ENCODE data around the gene KRTAP3-3.
"Not testable (repeated sequence)": the region's sequence is repeated elsewhere in the genome, so short reads cannot be mapped to it uniquely, and the experiment has no call there.

Gene KRTAP3-3

DNA sequence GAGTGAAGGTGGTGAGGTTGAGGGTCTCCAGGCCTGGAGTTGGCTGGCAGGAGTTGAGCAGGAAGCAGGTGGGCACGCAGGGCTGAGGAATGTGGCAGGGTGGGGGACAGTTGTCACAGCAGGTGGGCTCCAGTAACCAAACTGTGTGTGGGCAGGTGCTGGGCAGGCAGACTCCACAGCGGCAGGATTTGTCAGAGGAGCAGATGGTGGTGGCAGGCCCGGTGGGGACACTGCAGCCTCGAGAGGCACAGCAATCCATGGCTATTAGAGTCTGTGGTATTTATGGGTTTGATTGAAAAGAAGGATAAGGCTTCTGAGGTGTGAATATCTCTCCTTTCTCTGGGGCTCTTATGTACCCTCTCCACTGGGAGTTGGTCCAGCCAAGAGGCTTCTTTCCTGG, at the start of gene KRTAP3-3:
KRTAP3-3 (minus strand) TSS at position 326 of the 400 bp plus-strand sequence; CDS start at position 259, 67 bp downstream.
- DNase-seq: no peak

DNA sequence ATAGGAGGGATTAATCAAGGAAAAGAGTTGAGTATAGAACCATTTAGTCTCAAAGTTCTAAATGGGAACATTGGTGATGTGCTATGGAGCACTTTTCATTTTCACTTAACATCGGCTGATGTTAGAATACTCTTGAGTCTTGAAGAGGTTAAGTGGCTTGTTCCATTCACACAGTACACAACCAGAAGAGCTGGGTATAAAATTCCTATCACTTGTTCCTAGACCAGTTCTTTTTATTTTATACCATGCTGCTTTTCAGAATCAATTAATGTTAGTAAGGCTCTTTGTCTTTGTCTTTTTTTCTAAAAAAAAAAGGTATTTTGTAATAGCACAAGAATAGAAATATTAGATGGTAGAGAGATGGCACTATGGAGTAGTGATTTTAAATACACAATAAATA, 49.0 kb upstream of the KRTAP3-3 start:
- no peak for DNase-seq

DNA sequence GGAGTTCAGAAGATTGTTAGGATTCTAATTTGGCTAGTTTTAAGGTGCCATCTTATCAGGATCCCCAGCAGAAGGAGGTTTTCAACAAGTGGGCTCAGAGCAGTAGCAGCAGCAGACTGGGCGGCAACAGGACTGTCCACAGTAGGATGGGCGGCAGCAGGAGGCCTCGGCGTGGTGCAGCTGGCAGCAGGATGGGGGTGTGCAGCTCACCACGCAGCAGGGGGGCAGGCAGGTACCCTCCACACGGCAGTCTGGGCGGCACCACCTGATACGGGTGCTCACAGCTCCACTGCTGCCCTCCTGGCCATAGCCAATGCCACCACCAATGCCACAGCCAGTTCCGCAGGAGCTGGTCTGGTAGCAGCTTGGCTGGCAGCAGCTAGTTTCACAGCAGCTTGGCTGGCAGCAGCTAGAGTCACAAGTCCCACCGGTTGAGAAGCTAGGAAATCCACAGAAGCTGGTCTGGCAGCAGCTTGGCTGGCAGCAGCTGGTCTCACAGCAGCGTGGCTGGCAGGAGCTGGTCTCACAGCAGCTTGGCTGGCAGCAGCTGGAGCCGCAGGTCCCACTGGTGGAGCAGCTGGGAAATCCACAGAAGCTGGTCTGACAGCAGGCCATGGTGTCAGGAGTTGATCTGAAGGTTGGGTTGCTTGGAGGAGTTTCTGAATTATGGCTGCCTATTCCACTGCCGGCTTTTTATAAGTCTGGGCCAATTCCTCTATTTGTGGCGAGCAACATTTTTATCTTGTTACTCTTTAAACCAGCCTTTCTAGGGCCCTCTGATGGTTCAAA, 47.0 kb upstream of the KRTAP3-3 start, which contains the start of gene KRTAP1-1:
KRTAP1-1 (minus strand) TSS at position 668 of the 789 bp plus-strand sequence; CDS start at position 615, 53 bp downstream.
- DNase-seq: not testable (repeated sequence)

DNA sequence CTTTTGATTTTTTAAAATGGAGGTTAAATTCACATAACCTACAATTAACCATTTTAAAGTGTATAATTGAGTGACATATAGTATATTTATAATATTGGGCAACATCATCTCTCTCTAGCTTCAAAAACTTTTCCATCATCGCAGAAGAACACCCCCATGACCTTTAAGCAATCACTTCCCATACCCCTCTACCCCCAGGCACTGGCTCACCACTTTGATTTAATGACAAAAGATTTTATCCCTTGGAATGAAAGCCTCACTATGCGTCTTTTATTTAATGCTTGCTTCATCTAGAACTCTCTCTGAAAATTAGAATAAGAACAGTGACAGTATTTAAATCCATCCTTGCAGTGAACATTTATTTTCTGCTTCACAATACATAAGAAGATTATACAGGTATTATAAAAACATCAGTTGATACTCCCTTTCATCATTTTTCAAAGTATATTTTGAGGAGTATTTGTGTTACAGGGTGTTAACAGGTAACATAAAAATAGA, 43.9 kb upstream of the KRTAP3-3 start:
- DNase-seq: no peak

DNA sequence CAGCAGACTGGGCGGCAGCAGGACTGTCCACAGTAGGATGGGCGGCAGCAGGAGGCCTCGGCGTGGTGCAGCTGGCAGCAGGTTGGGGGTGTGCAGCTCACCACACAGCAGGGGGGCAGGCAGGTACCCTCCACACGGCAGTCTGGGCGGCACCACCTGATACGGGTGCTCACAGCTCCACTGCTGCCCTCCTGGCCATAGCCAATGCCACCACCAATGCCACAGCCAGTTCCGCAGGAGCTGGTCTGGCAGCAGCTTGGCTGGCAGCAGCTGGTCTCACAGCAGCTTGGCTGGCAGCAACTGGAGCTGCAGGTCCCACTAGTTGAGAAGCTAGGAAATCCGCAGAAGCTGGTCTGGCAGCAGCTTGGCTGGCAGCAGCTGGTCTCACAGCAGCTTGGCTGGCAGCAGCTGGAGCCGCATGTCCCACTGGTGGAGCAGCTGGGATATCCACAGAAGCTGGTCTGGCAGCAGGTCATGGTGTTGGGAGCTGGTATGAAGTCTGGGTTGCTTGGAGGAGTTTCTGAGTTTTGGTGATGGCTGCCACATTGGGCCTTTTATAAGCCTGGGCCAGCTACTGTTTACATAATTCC, 40.5 kb upstream of the KRTAP3-3 start, which contains the start of gene KRTAP1-3:
KRTAP1-3 (minus strand) TSS at position 529 of the 590 bp plus-strand sequence; CDS start at position 476, 53 bp downstream.
- not testable (repeated sequence) for DNase-seq

DNA sequence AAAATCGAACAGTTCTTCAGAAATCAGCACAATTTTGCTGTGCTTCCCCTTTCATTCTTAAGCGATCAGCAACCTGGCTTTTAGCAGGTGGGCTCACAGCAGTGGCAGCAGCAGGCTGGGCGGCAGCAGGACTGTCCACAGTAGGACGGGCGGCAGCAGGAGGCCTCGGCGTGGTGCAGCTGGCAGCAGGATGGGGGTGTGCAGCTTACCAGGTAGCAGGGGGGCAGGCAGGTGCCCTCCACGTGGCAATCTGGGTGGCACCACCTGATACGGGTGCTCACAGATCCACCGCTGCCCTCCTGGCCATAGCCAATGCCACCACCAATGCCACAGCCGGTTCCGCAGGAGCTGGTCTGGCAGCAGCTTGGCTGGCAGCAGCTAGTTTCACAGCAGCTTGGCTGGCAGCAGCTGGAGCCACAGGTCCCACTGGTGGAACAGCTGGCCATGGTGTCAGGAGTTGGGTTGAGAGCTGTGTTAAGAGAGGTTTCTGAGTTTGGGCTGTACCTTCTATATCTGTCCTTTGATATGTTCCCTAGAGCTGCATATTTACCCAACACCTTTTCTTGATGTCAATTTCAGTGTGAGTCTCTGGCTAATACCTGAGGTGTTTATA, 35.8 kb upstream of the KRTAP3-3 start, which contains the start of gene KRTAP1-4:
KRTAP1-4 (minus strand) TSS at position 563 of the 613 bp plus-strand sequence; CDS start at position 446, 117 bp downstream.
- DNase-seq: no peak

DNA sequence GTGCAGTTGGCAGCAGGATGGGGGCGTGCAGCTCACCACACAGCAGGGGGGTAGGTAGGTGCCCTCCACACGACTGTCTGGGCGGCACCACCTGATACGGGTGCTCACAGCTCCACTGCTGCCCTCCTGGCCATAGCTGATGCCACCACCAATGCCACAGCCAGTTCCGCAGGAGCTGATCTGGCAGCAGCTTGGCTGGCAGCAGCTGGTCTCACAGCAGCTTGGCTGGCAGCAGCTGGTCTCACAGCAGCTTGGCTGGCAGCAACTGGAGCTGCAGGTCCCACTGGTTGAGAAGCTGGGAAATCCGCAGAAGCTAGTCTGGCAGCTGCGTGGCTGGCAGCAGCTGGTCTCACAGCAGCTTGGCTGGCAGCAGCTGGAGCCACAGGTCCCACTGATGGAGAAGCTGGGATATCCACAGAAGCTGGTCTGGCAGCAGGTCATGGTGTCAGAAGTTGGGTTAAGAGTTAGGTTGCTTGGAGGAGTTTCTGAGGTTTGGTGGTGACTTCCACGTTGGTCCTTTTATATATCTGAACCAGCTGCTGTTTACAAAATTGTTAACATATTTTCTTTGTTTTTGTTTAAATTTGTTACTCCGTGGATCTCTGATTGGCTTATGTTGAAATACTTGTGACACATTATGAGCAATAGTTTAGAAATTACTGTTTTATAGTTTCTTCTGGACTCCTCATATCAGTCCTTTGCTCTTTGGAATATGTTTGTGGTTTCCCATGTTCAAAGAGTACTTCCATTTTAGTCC, 32.9 kb upstream of the KRTAP3-3 start, which contains the start of gene KRTAP1-5:
KRTAP1-5 (minus strand) TSS at position 494 of the 757 bp plus-strand sequence; CDS start at position 441, 53 bp downstream.
- no peak for DNase-seq

DNA sequence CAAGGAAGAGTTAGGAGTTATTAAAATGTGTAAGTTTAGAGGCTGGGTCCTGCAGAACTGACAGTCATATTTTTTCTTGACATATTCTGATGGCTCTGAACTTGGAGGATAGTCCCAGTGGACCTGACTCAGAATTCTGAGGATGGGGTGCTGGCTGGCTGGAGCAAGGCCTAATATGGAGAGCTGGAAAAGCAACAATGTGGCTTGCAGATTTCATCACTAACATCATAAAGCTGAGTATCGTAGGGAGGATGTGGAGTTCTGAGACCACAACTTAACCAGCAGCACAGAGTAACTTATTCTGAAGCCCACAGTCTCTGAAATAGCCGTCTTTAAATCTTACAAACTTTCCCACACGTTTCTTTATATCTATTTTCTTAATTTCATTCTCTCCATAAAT, 30.7 kb upstream of the KRTAP3-3 start:
- no peak for DNase-seq

DNA sequence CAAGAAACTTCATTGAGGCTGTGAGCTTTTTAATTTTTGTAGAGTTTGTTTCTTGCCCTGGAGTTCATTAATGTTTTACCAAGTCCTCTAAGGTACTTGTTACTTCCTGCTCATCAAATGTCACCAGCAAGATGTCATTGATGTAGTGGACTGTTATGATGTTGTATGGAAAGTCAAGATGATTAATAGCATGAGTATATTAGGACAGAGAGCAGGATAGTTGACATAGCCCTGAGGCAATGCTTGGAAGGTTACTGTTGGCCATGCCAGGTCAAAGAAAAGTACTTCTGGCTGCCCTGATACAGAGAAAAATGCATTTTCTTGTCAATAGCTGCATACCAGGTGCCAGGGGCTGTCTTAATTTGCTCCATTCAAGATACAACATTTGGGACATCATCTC, 26.4 kb upstream of the KRTAP3-3 start:
- no peak for DNase-seq

DNA sequence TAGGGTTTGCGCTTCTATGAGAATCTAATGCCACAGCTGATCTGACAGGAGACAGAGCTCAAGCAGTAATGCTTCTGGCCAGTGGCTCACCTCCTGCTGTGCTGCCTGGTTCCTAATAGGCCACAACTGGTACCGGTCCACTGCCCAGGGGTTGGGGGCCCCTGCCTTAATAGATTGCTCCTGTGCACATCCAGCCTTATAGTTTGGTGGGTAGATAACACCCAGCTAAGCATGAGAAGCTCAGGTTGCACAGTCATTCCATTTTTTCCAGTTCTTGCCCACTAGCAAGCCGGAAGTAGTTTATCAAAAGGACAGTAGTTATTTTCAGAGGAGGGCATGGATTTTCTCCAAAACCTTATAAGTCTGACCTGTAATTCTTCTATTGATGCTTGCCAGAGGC, 25.5 kb upstream of the KRTAP3-3 start:
- no peak for DNase-seq

DNA sequence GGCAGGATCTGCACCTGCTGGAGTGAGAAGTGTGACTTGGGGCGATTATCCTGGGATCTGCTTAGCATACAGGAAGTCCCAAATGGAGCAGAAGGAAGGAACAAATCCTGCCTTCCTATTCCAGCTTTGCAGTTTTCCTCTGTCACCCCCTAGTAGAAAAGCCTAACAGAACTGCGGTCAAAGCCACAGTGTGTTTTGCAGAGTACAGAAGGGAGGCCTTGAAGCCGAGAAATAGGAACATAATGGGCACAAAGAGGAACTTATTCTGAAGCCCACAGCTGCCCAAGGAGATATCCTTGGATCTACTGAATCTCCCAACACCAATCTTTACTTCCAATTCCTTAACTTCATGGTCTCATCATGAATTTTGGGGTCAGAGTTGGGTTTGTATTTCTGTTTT, 24.6 kb upstream of the KRTAP3-3 start:
- DNase-seq: no peak

DNA sequence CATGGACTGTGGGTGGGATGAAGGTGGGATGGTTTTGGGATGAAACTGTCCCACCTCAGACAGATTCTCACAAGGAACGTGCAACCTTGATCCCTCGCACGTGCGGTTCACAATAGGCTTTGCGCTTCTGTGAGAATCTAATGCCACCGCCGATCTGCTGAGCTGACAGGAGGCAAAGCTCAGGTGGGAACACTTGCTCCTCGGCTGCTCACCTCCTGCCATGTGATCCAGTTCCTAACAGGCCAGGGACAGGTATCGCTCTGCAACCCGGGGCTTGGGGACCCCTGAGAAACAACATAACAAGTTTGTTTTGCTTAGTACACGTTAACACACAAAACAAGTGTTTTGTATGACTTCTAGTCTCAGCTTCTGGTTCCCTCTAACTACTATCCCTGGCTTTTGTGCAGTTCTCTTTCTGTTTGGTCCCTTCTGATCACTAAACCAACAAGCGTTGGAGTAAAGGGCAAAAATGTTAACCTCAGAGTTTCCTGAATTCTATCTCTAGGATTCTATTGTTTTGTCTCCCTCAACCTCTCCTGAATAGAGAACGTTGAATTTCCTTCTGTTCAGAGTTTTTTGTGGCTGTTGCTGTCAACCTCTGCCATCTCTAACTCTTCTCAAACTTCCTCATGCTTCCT, 22.7 kb upstream of the KRTAP3-3 start:
- DNase-seq: no peak

DNA sequence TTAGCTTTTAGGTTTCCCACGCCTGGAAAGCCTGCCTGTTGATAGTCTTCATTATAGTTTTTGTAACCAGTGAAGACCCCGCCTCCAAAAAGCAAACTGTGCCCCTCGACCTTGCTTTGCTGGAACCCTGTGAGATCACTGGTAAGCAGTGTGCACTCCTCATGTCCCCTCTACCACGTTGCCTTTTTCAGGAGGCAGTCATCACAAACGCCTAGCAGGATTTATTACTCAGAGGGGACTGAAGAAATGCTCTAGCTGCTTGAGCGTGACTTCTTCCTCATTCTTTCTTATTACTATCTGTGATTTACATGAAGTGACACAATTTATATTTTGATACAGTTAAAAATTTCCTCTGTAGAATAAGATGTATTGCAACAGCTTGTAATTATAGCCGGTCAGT, 21.5 kb upstream of the KRTAP3-3 start:
- no peak for DNase-seq

DNA sequence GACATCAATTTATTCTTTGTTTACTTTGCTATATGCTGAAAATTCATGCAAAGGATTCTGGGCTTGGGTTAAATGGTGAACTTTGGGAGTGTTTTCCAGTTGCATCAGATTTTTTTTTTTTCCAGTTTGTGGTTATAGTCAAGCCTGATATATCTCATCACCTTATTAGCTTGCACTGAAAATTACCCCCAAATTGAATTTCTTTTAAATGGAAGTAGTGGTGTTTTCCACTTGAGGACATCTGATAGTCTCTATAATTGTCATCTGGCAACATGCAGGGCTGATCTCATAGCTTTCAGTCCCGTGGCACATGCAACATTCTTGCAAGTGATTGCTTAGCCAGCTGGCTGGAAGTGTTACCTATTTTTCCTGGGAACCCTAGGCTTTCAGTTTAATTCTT, 19.6 kb upstream of the KRTAP3-3 start:
- DNase-seq: no peak

DNA sequence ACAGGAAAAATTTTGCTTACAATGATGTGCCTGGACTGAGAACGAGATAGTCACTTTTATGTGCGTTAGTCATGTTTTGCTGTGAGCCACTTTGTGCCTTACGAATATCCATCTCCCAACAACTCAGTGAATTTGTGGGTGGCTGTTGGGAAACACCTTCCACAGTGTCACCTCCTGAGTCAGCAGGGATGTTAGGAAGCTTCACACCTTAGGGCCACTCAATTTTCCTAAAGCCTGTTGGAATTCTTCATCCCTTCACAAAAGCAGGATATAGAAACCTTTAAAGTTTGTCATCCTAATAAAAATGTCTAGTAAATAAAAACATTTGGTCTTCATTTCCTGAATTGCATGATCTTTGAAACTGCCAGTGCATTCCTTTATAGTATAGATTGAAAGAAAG, 19.2 kb upstream of the KRTAP3-3 start:
- no peak for DNase-seq

DNA sequence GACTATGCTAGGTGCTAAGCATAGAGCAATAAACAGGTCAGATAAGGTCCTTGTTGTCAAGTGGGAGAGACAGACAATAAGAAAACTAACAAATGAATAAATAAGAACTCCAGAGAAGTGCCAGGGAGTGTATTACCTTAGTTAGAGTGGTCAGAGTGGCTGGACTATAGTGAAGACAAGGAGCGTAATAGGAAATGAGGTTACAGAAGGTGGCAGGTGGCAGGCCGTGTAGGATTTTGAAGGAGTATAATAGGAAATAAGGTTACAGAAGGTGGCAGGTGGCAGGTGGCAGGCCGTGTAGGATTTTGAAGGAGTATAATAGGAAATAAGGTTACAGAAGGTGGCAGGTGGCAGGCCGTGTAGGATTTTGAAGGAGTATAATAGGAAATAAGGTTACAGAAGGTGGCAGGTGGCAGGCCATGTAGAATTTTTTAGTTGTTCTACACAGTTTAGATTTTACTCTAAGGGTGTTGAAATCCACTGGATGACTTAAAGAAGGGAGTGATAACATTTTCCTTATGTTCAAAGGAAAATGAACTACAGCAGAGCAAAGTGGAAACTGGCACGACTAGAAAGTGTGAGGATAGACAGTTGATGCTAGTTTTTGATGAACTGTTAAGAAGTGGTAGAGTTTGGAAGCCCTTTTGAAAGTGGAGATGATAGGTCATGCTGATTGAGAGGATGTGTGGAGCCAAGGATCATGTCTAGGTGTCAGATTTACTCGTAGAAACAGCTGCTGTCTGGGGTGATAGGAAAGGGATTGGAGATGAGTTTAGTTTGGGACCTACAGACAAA, 18.6 kb upstream of the KRTAP3-3 start:
- no peak for DNase-seq

DNA sequence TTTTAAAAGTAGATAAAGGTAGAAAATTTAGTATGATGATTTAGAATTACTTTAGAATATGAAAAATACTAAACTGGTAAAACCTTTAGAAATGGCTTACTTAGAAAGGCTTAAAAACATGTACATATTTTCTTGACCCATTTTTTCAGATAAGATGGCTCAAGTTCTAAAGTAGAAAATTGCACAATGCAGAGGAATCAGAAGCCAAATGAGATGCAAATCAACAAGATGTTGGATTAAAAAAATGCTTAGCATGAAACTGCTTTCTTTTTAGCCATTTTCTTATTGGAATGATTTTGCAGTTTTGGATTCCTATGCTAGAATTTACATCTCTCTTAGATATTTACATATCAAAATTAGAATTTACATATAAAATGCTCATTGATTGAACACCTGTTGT, 16.5 kb upstream of the KRTAP3-3 start:
- DNase-seq: no peak

DNA sequence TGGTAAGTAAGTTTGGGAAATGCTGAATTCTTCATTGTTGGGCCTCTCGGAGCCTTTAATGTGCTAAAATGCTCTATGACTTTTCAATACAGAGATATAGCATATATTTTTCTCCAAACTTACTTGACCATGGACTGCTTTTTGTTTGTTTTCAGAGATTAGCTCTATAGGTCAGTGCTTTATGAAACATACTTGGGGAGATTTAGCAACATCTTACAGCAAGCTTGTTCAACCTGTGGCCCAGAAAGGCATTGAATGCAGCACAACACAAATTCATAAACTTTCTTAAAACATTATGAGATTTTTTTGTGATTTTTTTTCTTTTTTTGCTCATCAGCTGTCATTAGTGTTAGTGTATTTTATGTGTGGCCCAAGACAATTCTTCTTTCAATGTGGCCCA, 16.0 kb upstream of the KRTAP3-3 start:
- no peak for DNase-seq

DNA sequence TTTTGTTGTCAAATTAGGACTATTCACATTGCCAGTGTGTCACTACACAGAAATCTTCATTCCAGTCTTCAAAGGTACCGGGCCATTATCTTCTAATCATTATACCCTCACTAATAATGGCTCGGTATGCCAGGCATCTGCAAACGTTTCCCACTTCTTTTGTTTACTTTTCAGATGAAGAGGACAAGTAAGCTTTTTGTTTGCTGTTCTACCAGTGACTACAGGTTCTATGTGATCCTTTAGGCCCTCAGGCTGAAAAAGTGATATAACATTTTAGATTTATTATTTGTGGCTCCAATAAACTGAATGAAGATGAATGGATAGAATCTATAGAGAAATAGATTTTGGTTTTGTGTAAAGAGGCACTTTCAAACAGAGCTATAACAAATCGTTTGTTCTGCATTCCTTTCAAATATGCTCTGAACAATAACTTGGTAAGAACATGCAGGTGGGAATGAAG, 15.4 kb upstream of the KRTAP3-3 start:
- no peak for DNase-seq

DNA sequence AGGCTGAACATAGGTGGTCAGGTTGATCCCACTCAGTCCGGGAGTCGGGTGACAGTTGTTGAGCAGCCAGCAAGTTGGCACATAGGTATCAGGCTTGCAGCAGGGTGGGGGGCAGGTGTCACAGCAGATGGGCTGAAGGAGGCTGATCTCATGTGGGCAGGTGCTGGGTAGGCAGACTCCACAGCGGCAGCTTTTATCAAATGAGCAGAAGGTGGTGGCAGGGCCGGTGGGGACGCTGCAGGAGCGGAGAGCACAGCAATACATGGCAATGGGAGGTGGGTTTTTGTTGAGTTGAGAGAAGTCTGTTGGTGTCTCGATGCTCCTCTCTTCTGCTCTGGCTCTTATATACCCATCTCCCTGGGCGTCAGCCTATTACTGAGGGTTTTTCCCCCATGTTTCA, 14.8 kb upstream of the KRTAP3-3 start, which contains the start of gene KRTAP3-1:
KRTAP3-1 (minus strand) TSS at position 318 of the 400 bp plus-strand sequence; CDS start at position 264, 54 bp downstream.
- DNase-seq: no peak

DNA sequence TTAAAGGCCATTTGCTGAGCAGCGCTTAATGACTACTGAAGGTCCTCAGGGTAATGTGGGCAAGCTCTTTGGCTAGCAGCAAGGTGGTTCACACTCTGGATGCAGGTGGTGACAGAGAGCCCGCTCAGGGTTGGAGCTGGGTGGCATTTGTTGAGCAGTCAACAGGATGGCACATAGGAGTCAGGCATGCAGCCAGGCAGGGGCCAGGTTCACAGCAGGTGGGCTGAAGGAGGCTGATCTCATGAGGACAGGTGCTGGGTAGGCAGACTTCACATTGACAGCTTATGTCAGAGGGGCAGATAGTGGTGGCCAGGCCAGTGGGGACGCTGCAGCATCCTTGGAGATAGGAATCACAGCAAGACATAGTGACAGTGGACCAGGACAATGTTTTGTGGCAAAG, 10.4 kb upstream of the KRTAP3-3 start:
- no peak for DNase-seq

All from activated CD8-positive, alpha-beta memory T cell treated with anti-CD3 and anti-CD28 coated beads, Interleukin-2, amount 50 U/mL, for 48 hours (primary cell).